Pancreas (tissue), 10 donors: Measurements from ENCODE around the gene MYL10. TPM values are rescaled to one million over a fixed set of nuclear protein-coding genes. Genes with fewer than 3 reads are reported as not detected.

Experiments
- ATAC-seq, 4 donors: fragments of 200-7000 bp; cut with Tn5 transposase; one replicate each; pipeline versions ENCODE4 v1.8.0 to v1.9.1; 2020; ENCODE audit warnings: mild to moderate bottlenecking in 4 of 4, moderate library complexity in 4 of 4
- DNase-seq, 6 donors: peaks; one replicate each; pipeline ENCODE4 v3.0.0-alpha.2; 2020
- FAIRE-seq: peaks from 2 replicates; lab custom pipeline; 2012; peaks lifted over from hg19 to GRCh38; lab: Jason Lieb, UNC
- H3K27ac ChIP-seq, 4 donors: fragments of 200-600 bp; sonication (generic); 1 replicate in 3 of 4; 2 replicates in 1 of 4; pipeline versions ENCODE4 v1.5.0 to v1.8.0; 2020
- H3K27me3 ChIP-seq, 4 donors: fragments of 200-600 bp; one replicate each; pipeline ENCODE4 v1.8.0; 2021
- H3K36me3 ChIP-seq, 3 donors: fragments of 200-600 bp; sonication (generic) in 1 of 3; one replicate each; pipeline versions ENCODE4 v1.5.0 to v1.8.0; 2020 to 2021
- H3K4me1 ChIP-seq, 3 donors: fragments of 200-600 bp; one replicate each; pipeline ENCODE4 v1.8.0; 2021
- H3K4me3 ChIP-seq, 4 donors: fragments of 200-600 bp; sonication (generic) in 2 of 4; one replicate each; pipeline versions ENCODE4 v1.5.0 to v1.8.0; 2020 to 2021
- H3K9me3 ChIP-seq, 4 donors: fragments of 200-600 bp; one replicate each; pipeline ENCODE4 v1.8.0; 2021
- CTCF ChIP-seq, 4 donors: fragments of 200-600 bp; sonication (generic) in 3 of 4; IDR thresholded peaks; one replicate each; pipeline versions ENCODE4 v1.5.0 to v1.8.0; 2021; ENCODE audit warnings: antibody characterized with exemption in 4 of 4
- WGBS, 2 donors: extraction: QIAGEN DNeasy Blood & Tissue Kit; methylation state at CpG; one replicate each; pipeline ENCODE4 v1.1.7; 2013; 5-methylcytosine and 5-hydroxymethylcytosine counted together
- intact Hi-C, 3 donors: fragments of 100-400 bp; cut with DNase I; formaldehyde crosslinking; loops; one replicate each; pipeline versions ENCODE4 v1.11.1 to v1.14.2; 2022
- polyA plus RNA-seq, 2 donors: library from polyadenylated mRNA; stranded (reverse); fragments of 200-250 nt; gene quantifications; one replicate each; pipeline ENCODE4 v1.2.3, GENCODE V29; 2013
- total RNA-seq, 6 donors: library from RNA; stranded (reverse); fragmentation: NEBNext Ultra II Directional in 4 of 6; extraction: Animal tissue kit (Norgen Biotek cat#: 25700) in 4 of 6; gene quantifications; one replicate each; pipeline versions ENCODE4 v1.2.1 to v1.2.4, GENCODE V29; 2021 to 2023
- donor health status: healthy with polysubstance abuse.
- donor health status: DM: no; HTN: no; CAD: no; lungs with moderate emphysema.
- donor health status: DM: no; HTN: no; CAD: no.
- donor health status: control.
- donor health status: control.
- donor health status: Bipolar disorder and iron deficiency.
- donor health status: DM: yes; HTN: yes; CAD: no.
- donor health status: DM: no; HTN: no; CAD: no.
- donor health status: DM: no; HTN: no; CAD: no.
- donor health status: DM: yes; HTN: yes; CAD: no.

MYL10 gene
- total and polyA plus RNA-seq, 8 donors: not detected

DNA sequence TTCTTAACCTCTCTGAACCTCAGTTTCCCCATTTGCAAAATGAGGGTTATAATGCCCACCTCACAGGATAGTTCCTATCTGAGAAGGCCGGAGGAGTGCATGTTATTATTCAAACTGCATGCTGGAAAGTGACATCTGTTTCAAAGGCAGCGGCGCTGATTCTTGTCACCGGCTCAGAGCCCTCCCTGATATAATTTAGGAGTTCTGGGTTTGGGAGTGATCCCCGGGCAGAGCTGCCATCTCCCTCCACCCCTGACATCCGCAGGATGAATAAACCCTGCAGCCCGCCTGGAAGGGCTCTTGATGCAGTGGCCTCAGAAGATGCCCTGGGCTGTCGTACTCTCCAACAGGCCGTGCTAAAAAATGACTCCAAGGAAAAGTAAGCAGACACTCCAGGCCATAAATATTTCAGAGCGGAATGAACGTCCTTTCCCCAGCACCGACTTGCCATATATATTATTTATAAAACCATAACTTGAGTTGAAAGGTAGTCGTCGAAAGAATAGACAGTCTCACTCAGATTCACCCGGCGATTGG is 47.0 kb upstream of the MYL10 start:
- Histone ChIP-seq H3K36me3 (no peaks in the 10 kb centered on the region), H3K4me3 (no peak overlapping the region), H3K9me3 (no peaks in the 10 kb centered on the region), H3K4me1 (no peaks in the 10 kb centered on the region), H3K27ac (no peak overlapping the region), H3K27me3 (no peaks in the 10 kb centered on the region)
- intact Hi-C loops: loop anchor here in 1 of 3 donors (10.0 kb wide), 1 partner anchor 569 kb away; no protein-coding TSS in a partner anchor
- no peak for TF ChIP-seq CTCF (IDR thresholded peaks at IDR 0.05)
- ATAC-seq (no peak), FAIRE-seq (no peak), DNase-seq (no peak)
- 82 to 85% methylated on average over 16 of the region's 16 CpGs for WGBS, 2 donors

GRCh38 chr7:101674439-101674838 is 45.3 kb upstream of the MYL10 start:
- DNase-seq: no peak
- no peak for TF ChIP-seq CTCF (IDR thresholded peaks at IDR 0.05)
- Histone ChIP-seq H3K27me3 (no peaks in the 10 kb centered on the region), H3K27ac (no peak overlapping the region), H3K9me3 (no peaks in the 10 kb centered on the region), H3K36me3 (no peaks in the 10 kb centered on the region), H3K4me3 (no peak overlapping the region), H3K4me1 (no peaks in the 10 kb centered on the region)
- WGBS, 2 donors: 78 to 80% methylated on average over 3 of the region's 3 CpGs
- intact Hi-C loops: loop anchor here in 1 of 3 donors (10.0 kb wide), 1 partner anchor 570 kb away; no protein-coding TSS in a partner anchor
- FAIRE-seq: no peak
- ATAC-seq: no peak

DNA sequence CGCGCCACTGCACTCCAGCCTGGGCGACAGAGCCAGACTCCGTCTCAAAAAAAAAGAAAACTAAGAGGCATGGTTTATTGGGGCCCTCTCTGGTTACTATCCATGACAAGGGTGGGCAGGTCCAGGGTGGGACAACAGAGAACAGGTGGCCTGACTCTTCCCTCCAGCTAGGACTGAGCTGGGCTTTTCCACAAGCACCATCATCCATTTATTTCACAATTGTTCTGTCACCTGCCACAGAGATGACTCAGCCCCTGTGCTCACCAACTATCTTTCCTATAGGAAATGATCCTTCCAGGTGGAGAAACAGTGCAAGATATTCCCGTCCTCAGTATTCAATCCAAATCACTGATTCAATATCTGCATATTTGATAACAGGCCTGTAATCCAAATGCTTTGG is 44.9 kb upstream of the MYL10 start:
- no peaks in the 10 kb centered on the region for H3K4me1 ChIP-seq
- 86 to 89% methylated on average over 5 of the region's 5 CpGs for WGBS, 2 donors
- H3K9me3 ChIP-seq: no peaks in the 10 kb centered on the region
- no peak overlapping the region for H3K4me3 ChIP-seq
- DNase-seq (no peak), ATAC-seq (no peak), FAIRE-seq (no peak)
- intact Hi-C loops: loop anchor here in 1 of 3 donors (10.0 kb wide), 1 partner anchor 571 kb away; no protein-coding TSS in a partner anchor
- no peaks in the 10 kb centered on the region for H3K36me3 ChIP-seq
- H3K27ac ChIP-seq: no peak overlapping the region
- no peaks in the 10 kb centered on the region for H3K27me3 ChIP-seq
- no peak for TF ChIP-seq CTCF (IDR thresholded peaks at IDR 0.05)

GRCh38 chr7:101673315-101673714 is 44.2 kb upstream of the MYL10 start:
- H3K4me1 ChIP-seq: no peaks in the 10 kb centered on the region
- TF ChIP-seq CTCF (IDR thresholded peaks at IDR 0.05): no peak
- no peak overlapping the region for H3K4me3 ChIP-seq
- DNase-seq: no peak
- H3K27me3 ChIP-seq: no peaks in the 10 kb centered on the region
- H3K36me3 ChIP-seq: no peaks in the 10 kb centered on the region
- FAIRE-seq: no peak
- no peak overlapping the region for H3K27ac ChIP-seq
- no peaks in the 10 kb centered on the region for H3K9me3 ChIP-seq
- intact Hi-C loops: loop anchor here in 1 of 3 donors (10.0 kb wide), 1 partner anchor 571 kb away; no protein-coding TSS in a partner anchor
- no peak for ATAC-seq
